GM18951 (cell line): ENCODE results near the gene HIGD2A.

Experiments
- POLR2A ChIP-seq: IDR thresholded peaks from 4 replicates; pipeline ENCODE4 v1.6.1; 2011; ENCODE audit warnings: mild to moderate bottlenecking; ENCODE audit not compliant: insufficient read length, insufficient read depth; ENCODE audit errors: extremely low read depth
- in situ Hi-C: fragments of 300-500 bp; cut with MboI; formaldehyde crosslinking; loops from one replicate; pipeline ENCODE4 v1.12.0; 2022; ENCODE audit warnings: low sequenced_read_pairs, mixed read lengths, inconsistent platforms; ENCODE audit not compliant: unreplicated experiment

HIGD2A gene

DNA sequence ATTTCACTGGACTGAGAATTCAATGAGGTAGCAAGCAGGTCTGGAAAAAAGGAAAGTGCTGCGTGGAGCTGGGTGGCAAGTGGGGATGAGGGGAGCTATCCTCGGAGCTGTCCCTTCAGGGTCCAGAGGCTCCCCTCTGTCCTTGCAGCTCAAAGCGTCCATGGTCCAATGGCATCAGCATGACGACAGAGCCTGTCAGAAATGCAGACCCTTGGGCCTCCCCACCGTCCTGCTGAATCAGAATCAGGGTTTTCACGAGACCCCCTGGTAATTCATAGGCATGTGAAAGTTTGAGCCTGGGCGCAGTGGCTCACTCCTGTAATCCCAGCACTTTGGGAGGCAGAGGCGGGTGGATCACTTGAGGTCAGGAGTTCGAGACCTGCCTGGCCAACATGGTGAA lies 5.5 kb downstream of the HIGD2A start:
- in situ Hi-C loops, result no loop called here
- no peak for TF ChIP-seq POLR2A

DNA sequence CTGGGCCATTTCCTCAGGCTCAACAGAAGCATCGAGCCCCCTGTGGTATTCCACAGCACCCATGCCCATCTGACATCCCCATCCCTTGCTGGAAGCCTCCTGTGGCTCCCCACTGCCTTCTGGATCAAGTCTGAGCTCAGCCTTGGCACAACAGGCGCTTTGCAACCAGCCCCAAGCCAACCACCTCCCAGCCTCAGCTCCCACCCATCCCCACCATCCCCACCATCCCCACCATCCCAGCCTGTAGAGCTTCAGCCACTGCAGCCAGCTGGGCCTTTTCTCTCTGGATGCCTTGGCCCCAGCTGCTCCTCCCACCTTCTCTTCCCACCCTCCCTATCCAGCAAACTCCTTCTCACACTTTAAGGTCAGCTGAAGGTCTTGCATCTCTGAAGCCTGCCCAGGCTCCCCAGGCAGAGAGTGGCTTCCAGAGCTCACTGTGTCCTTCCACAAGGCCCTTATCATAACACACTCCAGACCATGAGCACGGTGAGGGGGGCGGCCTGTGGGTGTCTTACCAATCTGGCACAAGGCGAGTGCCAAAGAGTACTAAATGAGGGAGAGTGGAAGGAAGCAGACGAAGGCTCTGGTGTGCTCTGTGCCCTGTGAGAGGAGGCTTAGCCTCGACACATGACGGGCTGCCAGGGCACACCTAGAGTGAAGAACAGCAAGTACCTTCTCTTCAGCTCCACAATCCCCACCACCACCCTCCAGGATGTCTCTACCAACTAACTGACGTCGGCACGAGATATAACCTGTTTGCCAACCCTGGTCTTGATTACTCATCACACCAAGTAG lies 6.5 kb downstream of the HIGD2A start:
- no peak for TF ChIP-seq POLR2A
- in situ Hi-C loops, result no loop called here

DNA sequence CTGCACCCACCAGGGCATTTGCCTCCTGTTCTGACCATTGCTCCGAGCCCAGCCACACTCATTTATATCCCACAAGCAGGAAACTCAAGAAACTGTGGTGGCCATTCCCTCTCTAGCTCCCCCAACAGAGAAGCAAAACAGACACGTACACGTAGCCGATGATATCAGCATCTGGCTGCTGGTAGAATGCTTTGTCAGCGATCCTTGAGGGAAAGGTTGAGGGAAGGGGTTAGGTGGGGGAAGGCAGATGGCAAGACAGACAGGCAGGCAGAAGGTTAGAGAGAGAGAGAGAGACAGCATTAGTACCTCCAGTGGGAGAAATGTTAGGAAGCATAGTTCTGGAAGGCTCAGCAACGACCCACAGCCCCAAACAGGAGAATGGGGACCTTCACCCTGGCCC lies 7.8 kb downstream of the HIGD2A start:
- in situ Hi-C loops, result no loop called here
- TF ChIP-seq POLR2A, result no peak

DNA sequence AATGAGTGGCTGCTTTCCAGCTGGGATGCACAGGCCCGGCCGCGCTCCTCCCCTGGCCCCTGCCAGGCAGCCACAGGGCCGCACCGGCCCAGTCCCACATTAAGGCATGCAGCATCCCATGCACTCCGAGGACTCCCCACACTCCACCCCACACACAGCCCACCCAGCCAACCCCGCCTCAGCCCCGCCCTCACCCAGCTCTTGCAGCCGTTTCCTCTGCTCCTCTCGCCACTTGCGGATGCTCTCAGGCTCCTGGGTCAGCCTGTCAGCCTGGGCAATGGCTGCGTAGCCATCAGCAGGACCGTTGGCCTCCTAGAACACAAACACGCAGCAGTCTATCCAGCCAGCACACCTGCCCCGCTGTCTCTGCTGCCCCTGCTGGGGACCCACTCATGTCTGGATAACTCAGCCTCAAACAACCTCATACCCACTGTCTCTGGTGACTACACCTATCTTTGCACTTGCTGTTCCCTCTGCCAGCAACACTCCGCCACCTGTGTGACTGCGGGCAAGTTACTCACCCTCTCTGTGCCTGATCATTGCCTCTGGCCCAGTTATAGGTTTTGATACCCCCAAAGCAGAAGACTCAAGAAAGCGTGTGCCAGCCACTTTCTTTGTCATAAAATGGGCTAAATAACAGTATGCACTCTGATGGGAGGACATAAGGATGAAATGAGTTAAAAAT lies 9.3 kb downstream of the HIGD2A start:
- TF ChIP-seq POLR2A, result no peak

DNA sequence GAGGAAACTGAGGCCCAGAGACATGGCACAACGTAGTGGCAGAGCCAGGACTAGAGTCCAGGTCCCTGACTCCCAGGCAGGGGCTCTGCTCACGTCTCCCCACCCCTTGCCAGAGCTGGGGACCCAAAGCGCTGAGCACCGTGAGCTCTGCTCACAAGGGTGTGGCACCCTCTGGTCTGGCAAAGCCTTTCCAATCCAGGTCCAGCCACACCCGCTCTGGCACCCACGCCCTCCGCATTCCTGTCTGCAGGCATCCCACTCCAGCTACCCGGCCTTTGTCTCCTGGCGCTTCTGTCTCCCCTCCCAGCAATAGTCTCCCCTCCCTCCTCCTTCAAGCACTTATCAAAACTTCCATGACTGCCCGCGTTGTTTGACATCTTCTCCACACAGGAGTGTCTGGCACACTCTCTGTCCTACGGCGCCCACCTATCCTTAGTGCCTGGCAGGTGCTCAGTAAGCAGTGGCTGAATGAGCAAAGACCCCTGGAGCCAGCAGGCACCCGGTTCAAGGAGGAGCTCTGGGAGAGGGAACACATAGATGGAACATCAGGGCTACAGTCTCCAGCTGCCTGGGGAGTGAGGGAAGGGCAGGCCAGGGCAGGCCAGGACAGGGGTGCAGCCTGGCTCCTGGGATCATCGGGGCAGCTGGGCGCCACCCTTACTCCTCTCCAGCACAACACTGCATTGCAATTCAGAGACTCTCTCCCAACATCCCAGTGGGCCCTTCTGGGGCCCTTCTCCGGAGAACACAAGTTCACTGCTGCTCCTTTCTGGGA lies 12.0 kb downstream of the HIGD2A start:
- TF ChIP-seq POLR2A, result no peak
- in situ Hi-C loops, result loop anchor here (25.0 kb wide), 1 partner anchor 663 kb away; no protein-coding TSS in a partner anchor

More for the DNA sequence above, 9.3 kb downstream of the HIGD2A start:
- in situ Hi-C loops, result no loop called here

DNA sequence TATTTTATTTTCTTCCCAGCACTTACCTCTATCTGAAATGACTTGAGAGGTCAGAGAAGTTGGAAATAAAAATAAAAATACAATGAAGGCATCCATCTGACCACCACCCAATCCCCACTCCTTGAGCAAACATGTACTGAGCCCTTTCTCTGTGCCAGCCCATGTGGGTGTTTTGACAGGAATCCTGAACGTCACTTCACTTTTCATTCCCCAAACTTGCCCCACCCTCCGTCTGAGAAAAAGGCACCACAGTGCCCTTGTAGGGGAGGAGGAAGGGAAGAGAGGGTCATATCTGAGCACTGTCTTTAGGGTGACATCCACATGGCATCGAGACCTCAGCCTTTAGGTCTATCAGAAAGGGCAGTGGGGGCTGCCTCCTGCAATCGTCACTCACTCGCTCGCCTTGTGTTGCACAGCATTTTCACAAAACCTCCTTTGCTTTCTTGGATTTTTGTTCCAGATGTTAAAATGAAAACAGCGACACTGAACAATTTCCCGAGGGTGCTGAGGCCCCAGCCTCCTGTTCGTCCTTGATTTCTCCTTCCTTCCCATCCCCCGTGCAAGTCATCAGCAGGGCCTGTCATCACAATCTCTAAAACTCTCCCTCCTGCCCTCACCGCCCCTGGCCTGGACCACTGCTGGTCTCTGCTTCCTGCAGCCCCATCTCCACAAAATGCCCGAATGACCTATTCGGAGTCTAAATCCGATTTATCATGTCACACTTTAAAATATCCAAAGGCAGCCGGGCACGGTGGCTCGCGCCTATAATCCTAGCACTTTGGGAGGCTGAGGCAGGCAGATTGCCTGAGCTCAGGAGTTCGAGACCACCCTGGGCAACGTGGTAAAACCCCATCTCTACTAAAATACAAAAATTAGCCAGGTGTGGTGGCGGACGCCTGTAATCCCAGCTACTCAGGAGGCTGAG lies 13.0 kb downstream of the HIGD2A start:
- TF ChIP-seq POLR2A, result no peak
- in situ Hi-C loops, result loop anchor here (25.0 kb wide), 1 partner anchor 664 kb away; no protein-coding TSS in a partner anchor

DNA sequence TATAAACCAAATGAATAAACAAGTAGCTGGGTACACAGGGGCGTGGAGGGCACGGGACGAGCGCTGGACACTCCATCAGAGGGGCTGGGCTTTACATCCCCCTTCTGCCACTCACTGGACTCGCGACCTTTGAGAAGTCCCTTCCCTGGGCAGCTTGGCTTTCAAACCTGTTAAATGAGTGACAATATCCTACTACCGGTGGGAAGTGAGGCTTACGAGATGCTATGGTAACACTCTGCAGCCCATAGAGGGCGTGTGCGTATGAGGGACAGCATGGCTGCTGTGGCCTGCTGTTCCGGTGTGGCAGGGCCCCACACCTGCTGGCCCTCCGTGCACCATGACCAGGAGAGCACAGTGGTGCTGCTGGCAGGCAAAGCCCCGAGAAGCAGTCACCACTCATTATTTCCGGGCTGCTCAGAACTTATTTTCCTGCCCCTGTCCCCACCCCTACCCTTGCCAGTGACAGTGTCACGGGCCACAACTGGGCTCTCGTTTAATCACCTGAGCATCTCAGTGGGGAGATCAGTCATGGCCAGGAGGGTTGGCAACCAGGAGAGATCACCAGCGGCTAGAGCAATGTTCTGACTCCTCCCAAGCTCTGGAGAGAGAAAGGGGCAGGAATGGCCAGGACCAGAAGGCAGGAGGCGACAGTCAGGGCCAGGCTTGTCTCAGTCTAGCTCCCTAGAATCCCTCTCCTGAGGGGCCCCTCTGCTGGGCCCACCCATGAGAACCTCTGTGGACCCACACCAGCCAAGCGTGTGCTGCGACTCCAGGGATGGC lies 17.3 kb downstream of the HIGD2A start:
- in situ Hi-C loops, result loop anchor here (25.0 kb wide), 1 partner anchor 669 kb away; no protein-coding TSS in a partner anchor
- no peak for TF ChIP-seq POLR2A

DNA sequence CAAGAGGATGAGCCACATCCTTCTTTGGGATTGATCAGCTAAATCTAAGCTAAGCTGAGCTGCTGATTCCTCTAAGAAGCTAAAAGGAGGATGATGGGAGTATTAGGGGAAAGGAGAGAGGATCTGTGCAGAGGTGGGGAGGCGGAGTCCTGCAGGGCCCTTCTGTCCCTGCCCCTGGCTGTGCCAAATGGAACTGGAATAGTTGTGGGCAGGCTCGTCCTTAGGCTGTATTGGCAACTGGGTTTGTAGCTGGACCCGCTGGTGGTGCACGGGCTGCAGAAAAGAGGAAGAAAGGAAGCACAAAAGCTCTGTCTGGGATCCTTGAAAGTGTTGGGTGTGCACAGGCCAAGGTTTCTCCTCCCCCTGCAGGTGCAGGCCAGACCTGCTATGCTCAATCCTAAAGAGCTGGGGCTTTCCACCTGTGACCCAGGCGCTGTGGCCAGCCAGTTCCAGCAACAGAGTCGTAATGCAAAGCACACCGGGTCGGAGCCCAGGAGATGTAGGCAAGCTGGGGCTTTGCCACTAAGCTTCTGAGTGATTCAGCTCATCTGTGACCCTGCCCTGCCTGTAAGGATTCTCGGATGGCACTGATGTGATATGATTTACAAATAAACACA lies 18.0 kb downstream of the HIGD2A start:
- TF ChIP-seq POLR2A, result no peak
- in situ Hi-C loops, result loop anchor here (25.0 kb wide), 1 partner anchor 669 kb away; no protein-coding TSS in a partner anchor

DNA sequence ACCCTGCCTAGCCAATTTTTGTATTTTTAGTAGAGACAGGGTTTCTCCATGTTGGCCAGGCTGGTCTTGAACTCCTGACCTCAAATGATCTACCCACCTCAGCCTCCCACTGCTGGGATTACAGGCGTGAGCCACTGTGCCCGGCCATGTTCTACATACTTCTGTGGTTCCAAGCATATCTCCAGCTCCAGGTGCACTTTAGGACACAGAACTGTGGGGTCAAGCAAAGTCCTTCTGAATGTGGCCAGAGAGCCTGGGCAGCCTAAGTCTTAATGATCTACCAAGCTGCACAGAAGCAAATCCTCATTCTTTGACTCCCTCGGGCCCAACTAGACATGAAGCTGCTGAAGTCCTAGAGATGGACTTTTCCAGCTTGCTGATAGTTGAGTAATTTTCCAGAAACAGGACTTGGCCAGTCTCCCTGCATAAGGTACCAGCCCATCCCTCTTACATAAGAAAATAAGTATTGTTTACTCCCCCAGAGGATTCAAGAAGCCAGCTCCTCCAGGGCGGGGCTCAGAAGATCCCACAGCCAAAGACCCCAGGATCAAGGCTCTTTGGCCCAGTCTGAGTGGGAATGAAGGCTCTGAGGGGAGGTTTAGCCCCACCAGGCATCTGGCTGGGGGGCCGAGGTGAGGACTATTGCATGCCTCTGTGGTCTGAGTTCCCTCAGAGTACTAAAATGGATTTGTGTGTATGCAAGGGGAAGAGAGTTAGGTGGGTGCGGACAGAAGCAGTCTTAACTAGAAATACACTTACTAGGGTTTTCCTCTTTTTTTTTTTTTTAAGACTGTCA lies 19.1 kb downstream of the HIGD2A start:
- in situ Hi-C loops, result loop anchor here (25.0 kb wide), 1 partner anchor 670 kb away; no protein-coding TSS in a partner anchor
- no peak for TF ChIP-seq POLR2A

DNA sequence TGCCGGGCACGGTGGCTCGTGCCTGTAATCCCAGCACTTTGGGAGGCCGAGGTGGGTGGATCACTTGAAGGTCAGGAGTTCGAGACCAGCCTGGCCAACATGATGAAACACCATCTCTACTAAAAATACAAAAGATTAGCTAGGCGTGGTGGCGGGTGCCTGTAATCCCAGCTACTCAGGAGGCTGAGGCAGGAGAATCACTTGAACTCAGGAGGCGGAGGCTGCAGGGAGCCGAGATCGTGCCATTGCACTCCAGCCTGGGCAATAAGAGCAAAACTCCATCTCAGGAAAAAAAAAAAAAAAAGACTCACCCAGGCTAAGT lies 19.7 kb downstream of the HIGD2A start:
- in situ Hi-C loops, result loop anchor here (25.0 kb wide), 1 partner anchor 671 kb away; no protein-coding TSS in a partner anchor

DNA sequence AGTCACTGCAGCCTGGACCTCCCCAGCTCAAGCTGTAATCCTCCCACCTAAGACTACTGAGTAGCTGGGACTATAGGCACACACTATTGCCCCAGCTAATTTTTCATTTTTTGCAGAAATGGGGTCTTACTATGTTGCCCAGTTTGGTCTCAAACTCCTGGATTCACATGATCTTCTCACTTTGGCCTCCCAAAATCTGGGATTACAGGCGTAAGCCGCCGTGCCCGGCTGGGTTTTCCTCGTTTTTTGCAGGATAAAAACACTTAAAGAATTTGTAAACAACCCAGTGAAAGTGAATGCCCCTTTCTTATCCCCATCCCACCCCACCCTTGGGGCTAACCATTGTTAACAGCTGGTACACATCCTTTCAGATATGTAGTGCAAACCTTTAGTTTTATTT lies 20.0 kb downstream of the HIGD2A start:
- in situ Hi-C loops, result loop anchor here (25.0 kb wide), 1 partner anchor 671 kb away; no protein-coding TSS in a partner anchor
- TF ChIP-seq POLR2A, result no peak
